Fibroblast of skin of abdomen (primary cell): ENCODE measurements around the gene PYGL. TPM values are rescaled to one million over a fixed set of nuclear protein-coding genes. Genes with fewer than 3 reads are reported as not detected.
"Not testable (repeated sequence)": the region's sequence is repeated elsewhere in the genome, so short reads cannot be mapped to it uniquely, and the experiment has no call there.

Experiments
- DNase-seq: peaks from one replicate; pipeline ENCODE4 v3.0.0-alpha.2; 2013
- polyA plus RNA-seq, 2 experiments: library from polyadenylated mRNA; unstranded; fragments of 120-200 nt; gene quantifications; one replicate each; pipeline ENCODE4 v1.2.1, GENCODE V29; 2013; ENCODE audit not compliant: insufficient read length in 2 of 2

Gene PYGL
- polyA plus RNA-seq (2013, experiment 1 of 2; ENCODE audit: insufficient read length), result 35.6 TPM
- 33.5 TPM for polyA plus RNA-seq (2013, experiment 2 of 2; ENCODE audit: insufficient read length)

- DNase-seq, result peak; percentile 65
Measured at GRCh38 chr14:50943943-50944646, at the start of gene PYGL. Gene PYGL, minus strand, starts transcription at chr14:50944483. Its CDS starts 80 bp downstream, at chr14:50944403.

- no peak for DNase-seq
Measured at GRCh38 chr14:50985859-50986331, 41.6 kb upstream of the PYGL start.

GRCh38 chr14:50985124-50985858 lies 41.0 kb upstream of the PYGL start:
- DNase-seq, result no peak

GRCh38 chr14:50984036-50984710 lies 39.9 kb upstream of the PYGL start:
- DNase-seq, result no peak

- no peak for DNase-seq
Measured at GRCh38 chr14:50979941-50980850, 35.9 kb upstream of the PYGL start.

GRCh38 chr14:50978888-50979287 lies 34.6 kb upstream of the PYGL start:
- no peak for DNase-seq

- DNase-seq, result no peak
Measured at GRCh38 chr14:50978529-50978871, 34.2 kb upstream of the PYGL start.

- no peak for DNase-seq
Measured at GRCh38 chr14:50977863-50978528, 33.7 kb upstream of the PYGL start.

GRCh38 chr14:50974118-50974517 lies 29.8 kb upstream of the PYGL start:
- no peak for DNase-seq

GRCh38 chr14:50972734-50973133 lies 28.5 kb upstream of the PYGL start:
- DNase-seq, result no peak

GRCh38 chr14:50970886-50971781 lies 26.9 kb upstream of the PYGL start:
- no peak for DNase-seq

GRCh38 chr14:50967790-50968189 lies 23.5 kb upstream of the PYGL start:
- DNase-seq, result no peak

GRCh38 chr14:50967103-50967502 lies 22.8 kb upstream of the PYGL start:
- peak; percentile 77 for DNase-seq

GRCh38 chr14:50964683-50965390 lies 20.6 kb upstream of the PYGL start:
- DNase-seq, result peak; percentile 96

GRCh38 chr14:50963919-50964318 lies 19.6 kb upstream of the PYGL start:
- no peak for DNase-seq

GRCh38 chr14:50961605-50962221 lies 17.4 kb upstream of the PYGL start:
- DNase-seq, result peak; percentile 93

GRCh38 chr14:50957296-50957695 lies 13.0 kb upstream of the PYGL start:
- DNase-seq, result peak; percentile 39

GRCh38 chr14:50956421-50956820 lies 12.1 kb upstream of the PYGL start:
- not testable (repeated sequence) for DNase-seq

- DNase-seq, result peak; percentile 95
Measured at GRCh38 chr14:50955373-50956043, 11.2 kb upstream of the PYGL start.
